GM18867 (cell line): Measurements from ENCODE around the gene FBXW8.
"Not testable (repeated sequence)": the region's sequence is repeated elsewhere in the genome, so short reads cannot be mapped to it uniquely, and the experiment has no call there.

Experiments
- ATAC-seq: cut with Tn5 transposase; IDR thresholded peaks from one replicate; pipeline ENCODE4 v1.9.1; 2021; ENCODE audit warnings: mild to moderate bottlenecking, moderate library complexity; ENCODE audit not compliant: unreplicated experiment

FBXW8 gene

GRCh38 chr12:117049295-117049694 is 138.5 kb downstream of the FBXW8 start:
- ATAC-seq: no peak

- no peak for ATAC-seq
Measured at GRCh38 chr12:117050060-117050459, 139.3 kb downstream of the FBXW8 start.

DNA sequence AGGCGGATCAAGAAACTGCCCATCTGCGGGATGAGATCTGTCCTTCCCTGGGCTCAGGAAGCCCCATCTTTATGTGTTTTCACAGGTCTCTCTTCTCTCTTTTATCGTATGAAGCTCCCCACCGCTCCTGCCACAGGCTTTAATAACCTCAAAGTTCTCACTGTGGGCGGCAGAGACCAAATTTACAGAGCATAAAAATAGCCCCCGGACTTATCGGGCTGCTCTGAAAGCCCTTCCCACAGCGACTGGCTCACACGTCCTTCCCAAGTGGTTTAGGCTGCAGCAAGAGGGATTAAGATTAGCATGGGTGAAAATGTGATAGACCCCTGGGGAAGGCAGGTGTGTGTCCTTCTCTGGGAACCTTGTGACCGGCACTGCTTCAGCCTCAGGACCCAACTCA is 140.6 kb downstream of the FBXW8 start:
- ATAC-seq: no peak

GRCh38 chr12:117052386-117053049 is 141.8 kb downstream of the FBXW8 start:
- peak; percentile 41 for ATAC-seq

DNA sequence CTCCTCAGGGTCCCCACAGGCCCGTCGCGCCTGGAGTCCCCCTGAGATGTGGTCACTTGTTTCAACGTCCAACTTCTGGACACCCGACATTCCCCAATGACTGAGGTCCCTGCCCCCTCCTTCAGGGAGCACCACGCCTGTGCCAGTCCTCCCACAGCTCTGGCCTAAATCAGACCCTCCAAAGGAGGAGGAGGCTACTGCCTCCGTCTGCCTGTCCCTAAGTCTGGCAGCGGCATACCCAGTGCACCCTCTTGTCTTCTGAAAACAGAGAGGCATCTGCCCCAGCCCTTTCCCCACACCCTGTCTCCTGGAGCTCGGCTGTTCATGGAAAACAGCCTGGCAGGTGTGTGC is 142.3 kb downstream of the FBXW8 start:
- no peak for ATAC-seq

DNA sequence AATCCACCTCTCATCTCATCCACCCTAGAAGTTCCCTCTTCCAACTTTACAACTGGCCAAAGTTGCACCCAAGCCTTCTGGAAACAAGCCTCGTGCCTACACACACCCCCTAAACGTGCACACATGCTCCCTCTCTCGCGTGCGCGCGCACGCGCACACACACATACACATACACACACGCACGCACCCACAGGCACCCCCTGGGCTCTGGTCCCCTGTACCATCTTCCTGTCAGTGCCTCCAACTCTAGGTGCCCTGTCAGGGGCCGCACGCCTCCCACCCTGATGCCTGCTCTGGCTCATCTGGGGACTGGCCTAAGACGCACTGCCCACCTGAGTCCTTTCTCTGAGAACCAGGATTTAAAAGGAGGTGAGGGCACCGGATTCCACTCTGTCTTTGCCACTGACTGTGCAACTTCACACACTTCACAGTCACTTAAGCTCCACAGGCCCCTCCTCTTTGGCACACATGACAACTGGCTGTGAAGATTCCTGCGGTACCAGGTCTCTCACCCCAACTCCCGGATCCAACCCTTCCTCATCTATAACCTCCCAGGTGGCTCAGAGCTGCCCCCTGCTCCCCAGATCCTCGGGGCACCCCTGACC is 142.9 kb downstream of the FBXW8 start:
- ATAC-seq: no peak

- no peak for ATAC-seq
Measured at GRCh38 chr12:117054279-117054678, 143.5 kb downstream of the FBXW8 start.

DNA sequence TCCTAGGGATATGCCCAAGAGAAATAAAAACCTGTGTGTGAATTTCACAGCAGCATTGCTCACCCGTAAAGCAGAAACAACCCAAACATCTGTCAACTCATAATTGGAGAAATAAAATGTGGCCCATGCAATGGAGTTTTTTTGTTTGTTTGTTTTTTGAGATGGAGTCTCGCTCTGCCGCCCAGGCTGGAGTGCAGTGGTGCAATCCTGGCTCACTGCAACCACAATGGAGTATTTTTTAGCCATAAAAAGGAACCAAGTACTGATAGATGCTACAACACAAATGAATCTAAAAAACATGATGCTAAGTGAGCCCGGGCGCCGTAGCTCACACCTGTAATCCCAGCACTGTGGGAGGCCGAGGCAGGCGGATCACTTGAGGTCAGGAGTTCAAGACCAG is 146.9 kb downstream of the FBXW8 start:
- not testable (repeated sequence) for ATAC-seq

- ATAC-seq: no peak
Measured at GRCh38 chr12:117058442-117059072, 147.8 kb downstream of the FBXW8 start.

- no peak for ATAC-seq
Measured at GRCh38 chr12:117059156-117059555, 148.4 kb downstream of the FBXW8 start.

GRCh38 chr12:117060246-117060928 is 149.6 kb downstream of the FBXW8 start:
- no peak for ATAC-seq

- ATAC-seq: no peak
Measured at GRCh38 chr12:117060929-117061305, 150.2 kb downstream of the FBXW8 start.

DNA sequence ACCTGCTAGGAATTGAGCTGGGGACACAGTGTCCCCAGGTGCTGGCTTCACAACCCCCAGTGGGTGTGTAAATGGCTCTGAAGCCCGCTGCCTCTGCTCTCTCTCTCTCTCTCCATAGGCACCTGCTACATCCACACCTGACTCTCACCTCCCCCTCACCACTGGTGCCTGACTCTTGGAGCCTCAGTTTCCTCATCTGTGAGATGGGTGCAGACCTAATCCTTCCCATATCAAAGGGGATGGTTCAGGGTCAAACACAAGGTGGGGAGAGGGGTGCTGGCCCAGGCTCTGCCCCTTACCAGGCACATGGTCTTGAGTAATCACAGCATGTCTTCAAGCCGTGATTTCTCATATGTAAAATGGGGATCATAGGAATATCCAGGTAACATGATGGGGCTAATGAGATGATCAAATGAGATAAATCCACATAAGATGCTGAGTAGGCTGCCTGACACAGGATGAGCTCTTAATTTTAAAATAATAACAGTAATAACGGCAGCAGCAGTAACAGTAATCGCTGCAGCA is 150.9 kb downstream of the FBXW8 start:
- ATAC-seq: no peak

DNA sequence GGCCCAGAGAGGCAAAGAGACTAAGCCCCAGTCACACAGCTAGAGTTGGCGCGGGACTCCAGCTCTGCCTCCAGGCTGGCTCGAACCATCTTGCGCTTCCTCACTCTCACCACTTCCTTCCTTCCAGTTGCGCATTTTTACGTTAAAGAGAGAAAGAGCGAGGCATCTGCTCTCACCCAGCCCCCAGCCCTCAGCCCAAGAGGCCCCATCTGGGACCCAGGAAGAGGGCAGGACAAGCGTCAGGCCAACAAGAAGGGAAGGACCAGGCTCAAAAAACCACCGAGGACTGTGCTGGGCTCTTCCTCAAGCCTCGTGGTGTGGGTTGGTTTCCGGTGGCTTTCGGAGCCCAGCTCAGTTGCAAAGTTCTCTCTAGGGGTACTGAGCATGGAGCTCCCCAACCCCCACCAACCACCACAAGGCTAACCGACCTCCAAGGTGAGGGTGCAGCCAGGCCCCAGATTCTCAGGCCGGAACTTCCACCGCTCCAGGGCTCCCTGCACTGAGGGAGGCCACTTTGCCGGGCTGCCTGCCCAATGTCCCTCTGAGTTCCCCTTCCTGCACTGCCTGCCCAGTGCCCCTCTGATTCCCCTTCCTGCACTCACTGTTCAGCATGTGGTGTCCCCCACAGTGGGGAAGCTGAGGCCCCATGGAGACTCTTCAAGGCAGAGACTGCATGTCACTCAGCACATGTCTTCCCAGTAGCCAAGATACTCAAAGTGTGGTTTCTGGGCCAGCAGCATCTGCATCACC is 152.6 kb downstream of the FBXW8 start:
- peak; percentile 57 for ATAC-seq

DNA sequence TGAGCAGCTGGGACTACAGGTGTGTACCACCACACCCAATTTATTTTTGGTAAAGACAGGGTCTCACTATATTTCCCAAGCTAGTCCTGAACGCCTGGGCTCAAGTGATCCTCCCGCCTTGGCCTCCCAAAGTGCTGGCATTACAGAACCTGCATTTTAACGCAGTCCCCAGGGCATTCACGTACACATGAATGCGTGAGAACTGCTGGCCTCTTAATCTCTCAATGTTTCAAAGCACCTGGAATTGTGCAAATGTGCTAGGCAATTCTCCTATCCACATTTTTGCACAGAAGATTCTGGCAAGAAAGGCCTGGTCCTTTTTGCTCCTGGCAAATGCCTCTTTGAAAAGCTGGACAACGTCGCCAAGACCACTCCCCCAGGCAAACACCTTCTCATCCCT is 153.3 kb downstream of the FBXW8 start:
- ATAC-seq: no peak

GRCh38 chr12:117064596-117064995 is 153.8 kb downstream of the FBXW8 start:
- ATAC-seq: no peak

GRCh38 chr12:117067016-117067415 is 156.3 kb downstream of the FBXW8 start:
- no peak for ATAC-seq

GRCh38 chr12:117067638-117068037 is 156.9 kb downstream of the FBXW8 start:
- no peak for ATAC-seq

- no peak for ATAC-seq
Measured at GRCh38 chr12:117068492-117068891, 157.7 kb downstream of the FBXW8 start.

DNA sequence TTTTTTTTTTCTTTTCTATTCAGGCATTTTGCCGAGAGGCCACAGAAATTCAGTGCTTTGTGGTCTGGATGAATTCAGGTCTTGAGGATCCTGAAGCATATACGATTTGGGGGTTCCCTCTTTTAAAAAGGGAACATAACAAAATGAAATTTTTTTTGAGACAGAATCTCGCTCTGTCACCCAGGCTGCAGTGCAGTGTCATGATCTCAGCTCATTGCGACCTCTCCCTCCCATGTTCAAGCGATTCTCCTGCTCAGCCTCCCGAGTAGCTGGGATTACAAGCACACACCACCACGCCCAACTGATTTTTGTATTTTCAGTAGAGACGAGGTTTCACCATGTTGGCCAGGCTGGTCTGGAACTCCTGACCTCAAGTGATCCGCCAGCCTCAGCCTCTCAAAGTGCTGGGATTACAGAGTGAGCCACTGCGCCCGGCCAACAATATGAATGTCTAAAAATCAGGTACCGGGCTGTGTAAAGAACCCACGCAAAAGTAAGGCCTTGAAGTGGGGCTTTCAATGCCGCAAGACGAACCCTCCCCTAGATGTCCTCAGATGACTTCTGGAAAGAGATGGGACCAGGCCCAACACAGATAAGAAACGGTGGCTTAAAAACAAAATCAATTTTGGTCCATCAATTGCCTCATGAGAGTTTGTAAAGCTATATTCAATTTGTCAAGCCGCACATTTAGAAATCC is 158.5 kb downstream of the FBXW8 start:
- ATAC-seq: no peak
